ENCODE data around the gene SLC7A6.

The SLC7A6 gene

GRCh38 chr16:68246666-68247065 lies 17.7 kb upstream of the SLC7A6 start:
- no peak for DNase-seq (ENCODE audit: low read depth, low spot score)
- no peak overlapping the region for H3K9ac ChIP-seq (ENCODE audit: insufficient read length)
- no peaks in the 10 kb centered on the region for H3K36me3 ChIP-seq (ENCODE audit: insufficient read depth, low read length)
- no peak overlapping the region for H3K4me3 ChIP-seq
- no peak overlapping the region for H3K27ac ChIP-seq
- no peaks in the 10 kb centered on the region for H3K9me3 ChIP-seq (ENCODE audit: low read depth, low read length)
- no peak for TF ChIP-seq EZH2 (IDR thresholded peaks at IDR 0.05)
- TF ChIP-seq FOXP2 (optimal IDR thresholded peaks at IDR 0.05; ENCODE audit: control extremely low read depth, extremely low read length, insufficient read depth), result no peak
- TF ChIP-seq POLR2AphosphoS5 (IDR thresholded peaks at IDR 0.05; ENCODE audit: borderline replicate concordance, low read depth, low read length), result no peak

GRCh38 chr16:68247400-68247799 lies 16.9 kb upstream of the SLC7A6 start:
- no peak overlapping the region for H3K9ac ChIP-seq (ENCODE audit: insufficient read length)
- H3K27ac ChIP-seq, result no peak overlapping the region
- no peaks in the 10 kb centered on the region for H3K36me3 ChIP-seq (ENCODE audit: insufficient read depth, low read length)
- no peaks in the 10 kb centered on the region for H3K9me3 ChIP-seq (ENCODE audit: low read depth, low read length)
- no peak for TF ChIP-seq EZH2 (IDR thresholded peaks at IDR 0.05)
- no peak for DNase-seq (ENCODE audit: low read depth, low spot score)
- no peak overlapping the region for H3K4me3 ChIP-seq

- no peak overlapping the region for H3K9ac ChIP-seq (ENCODE audit: insufficient read length)
- H3K27ac ChIP-seq, result no peak overlapping the region
Observed at GRCh38 chr16:68247932-68248331, 16.4 kb upstream of the SLC7A6 start.

GRCh38 chr16:68249371-68249770 lies 15.0 kb upstream of the SLC7A6 start:
- no peaks in the 10 kb centered on the region for H3K36me3 ChIP-seq (ENCODE audit: insufficient read depth, low read length)
- TF ChIP-seq EZH2 (IDR thresholded peaks at IDR 0.05) (no peak), FOXP2 (optimal IDR thresholded peaks at IDR 0.05; ENCODE audit: control extremely low read depth, extremely low read length, insufficient read depth) (no peak), POLR2AphosphoS5 (IDR thresholded peaks at IDR 0.05; ENCODE audit: borderline replicate concordance, low read depth, low read length) (no peak)
- DNase-seq (ENCODE audit: low read depth, low spot score), result no peak
- H3K9ac ChIP-seq (ENCODE audit: insufficient read length), result no peak overlapping the region
- no peaks in the 10 kb centered on the region for H3K9me3 ChIP-seq (ENCODE audit: low read depth, low read length)
- no peak overlapping the region for H3K27ac ChIP-seq
- no peak overlapping the region for H3K4me3 ChIP-seq

More at GRCh38 chr16:68247932-68248331, 16.4 kb upstream of the SLC7A6 start:
- no peak for TF ChIP-seq FOXP2 (optimal IDR thresholded peaks at IDR 0.05; ENCODE audit: control extremely low read depth, extremely low read length, insufficient read depth)
- no peak for TF ChIP-seq POLR2AphosphoS5 (IDR thresholded peaks at IDR 0.05; ENCODE audit: borderline replicate concordance, low read depth, low read length)
- TF ChIP-seq EZH2 (IDR thresholded peaks at IDR 0.05), result no peak
- Histone ChIP-seq H3K36me3 (ENCODE audit: insufficient read depth, low read length) (no peaks in the 10 kb centered on the region), H3K4me3 (no peak overlapping the region), H3K9me3 (ENCODE audit: low read depth, low read length) (no peaks in the 10 kb centered on the region)
- no peak for DNase-seq (ENCODE audit: low read depth, low spot score)

GRCh38 chr16:68250951-68251350 lies 13.4 kb upstream of the SLC7A6 start:
- no peak overlapping the region for H3K27ac ChIP-seq
- TF ChIP-seq FOXP2 (optimal IDR thresholded peaks at IDR 0.05; ENCODE audit: control extremely low read depth, extremely low read length, insufficient read depth), result no peak
- no peak overlapping the region for H3K4me3 ChIP-seq
- H3K9me3 ChIP-seq (ENCODE audit: low read depth, low read length), result no peaks in the 10 kb centered on the region
- no peak overlapping the region for H3K9ac ChIP-seq (ENCODE audit: insufficient read length)
- DNase-seq (ENCODE audit: low read depth, low spot score), result no peak
- no peaks in the 10 kb centered on the region for H3K36me3 ChIP-seq (ENCODE audit: insufficient read depth, low read length)

- DNase-seq (ENCODE audit: low read depth, low spot score), result no peak
- no peaks in the 10 kb centered on the region for H3K36me3 ChIP-seq (ENCODE audit: insufficient read depth, low read length)
- H3K27ac ChIP-seq, result no peak overlapping the region
Observed at GRCh38 chr16:68251832-68252231, 12.5 kb upstream of the SLC7A6 start.

GRCh38 chr16:68252383-68252782 lies 11.9 kb upstream of the SLC7A6 start:
- no peaks in the 10 kb centered on the region for H3K36me3 ChIP-seq (ENCODE audit: insufficient read depth, low read length)
- TF ChIP-seq EZH2 (IDR thresholded peaks at IDR 0.05), result no peak
- TF ChIP-seq FOXP2 (optimal IDR thresholded peaks at IDR 0.05; ENCODE audit: control extremely low read depth, extremely low read length, insufficient read depth), result no peak
- TF ChIP-seq POLR2AphosphoS5 (IDR thresholded peaks at IDR 0.05; ENCODE audit: borderline replicate concordance, low read depth, low read length), result no peak
- no peak overlapping the region for H3K27ac ChIP-seq
- H3K4me3 ChIP-seq, result no peak overlapping the region
- DNase-seq (ENCODE audit: low read depth, low spot score), result no peak
- no peak overlapping the region for H3K9ac ChIP-seq (ENCODE audit: insufficient read length)
- H3K9me3 ChIP-seq (ENCODE audit: low read depth, low read length), result no peaks in the 10 kb centered on the region

More at GRCh38 chr16:68251832-68252231, 12.5 kb upstream of the SLC7A6 start:
- H3K9ac ChIP-seq (ENCODE audit: insufficient read length), result no peak overlapping the region
- H3K4me3 ChIP-seq, result no peak overlapping the region
- no peak for TF ChIP-seq FOXP2 (optimal IDR thresholded peaks at IDR 0.05; ENCODE audit: control extremely low read depth, extremely low read length, insufficient read depth)
- TF ChIP-seq POLR2AphosphoS5 (IDR thresholded peaks at IDR 0.05; ENCODE audit: borderline replicate concordance, low read depth, low read length), result no peak
- no peak for TF ChIP-seq EZH2 (IDR thresholded peaks at IDR 0.05)
- no peaks in the 10 kb centered on the region for H3K9me3 ChIP-seq (ENCODE audit: low read depth, low read length)

- Histone ChIP-seq H3K4me3 (no peak overlapping the region), H3K9me3 (ENCODE audit: low read depth, low read length) (no peaks in the 10 kb centered on the region), H3K9ac (ENCODE audit: insufficient read length) (no peak overlapping the region), H3K36me3 (ENCODE audit: insufficient read depth, low read length) (no peaks in the 10 kb centered on the region), H3K27ac (no peak overlapping the region)
- TF ChIP-seq POLR2AphosphoS5 (IDR thresholded peaks at IDR 0.05; ENCODE audit: borderline replicate concordance, low read depth, low read length) (no peak), EZH2 (IDR thresholded peaks at IDR 0.05) (no peak), FOXP2 (optimal IDR thresholded peaks at IDR 0.05; ENCODE audit: control extremely low read depth, extremely low read length, insufficient read depth) (no peak)
- no peak for DNase-seq (ENCODE audit: low read depth, low spot score)
Observed at GRCh38 chr16:68253721-68254120, 10.6 kb upstream of the SLC7A6 start.

GRCh38 chr16:68255712-68256111 lies 8.6 kb upstream of the SLC7A6 start:
- H3K27ac ChIP-seq, result no peak overlapping the region
- DNase-seq (ENCODE audit: low read depth, low spot score), result no peak
- H3K9ac ChIP-seq (ENCODE audit: insufficient read length), result no peak overlapping the region
- TF ChIP-seq POLR2AphosphoS5 (IDR thresholded peaks at IDR 0.05; ENCODE audit: borderline replicate concordance, low read depth, low read length) (no peak), FOXP2 (optimal IDR thresholded peaks at IDR 0.05; ENCODE audit: control extremely low read depth, extremely low read length, insufficient read depth) (no peak), EZH2 (IDR thresholded peaks at IDR 0.05) (no peak)
- no peaks in the 10 kb centered on the region for H3K36me3 ChIP-seq (ENCODE audit: insufficient read depth, low read length)
- no peak overlapping the region for H3K4me3 ChIP-seq
- H3K9me3 ChIP-seq (ENCODE audit: low read depth, low read length), result no peaks in the 10 kb centered on the region
